Measurements from ENCODE around the gene CAMSAP1.

Gene CAMSAP1

DNA sequence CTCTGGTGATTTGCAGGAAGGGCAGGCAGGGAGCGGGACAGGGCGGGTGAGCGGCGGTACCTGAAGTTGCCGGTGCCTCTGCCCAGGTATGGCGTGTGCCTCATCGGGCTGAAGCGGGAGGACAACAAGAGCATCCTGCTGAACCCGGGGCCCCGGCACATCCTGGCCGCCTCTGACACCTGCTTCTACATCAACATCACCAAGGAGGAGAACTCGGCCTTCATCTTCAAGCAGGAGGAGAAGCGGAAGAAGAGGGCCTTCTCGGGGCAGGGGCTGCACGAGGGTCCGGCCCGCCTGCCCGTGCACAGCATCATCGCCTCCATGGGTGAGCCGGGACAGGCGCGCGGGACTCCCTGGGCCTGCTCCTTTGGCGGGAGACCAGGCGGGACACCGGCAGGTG is 136.6 kb downstream of the CAMSAP1 start:
- TF ChIP-seq, protein P1, sequence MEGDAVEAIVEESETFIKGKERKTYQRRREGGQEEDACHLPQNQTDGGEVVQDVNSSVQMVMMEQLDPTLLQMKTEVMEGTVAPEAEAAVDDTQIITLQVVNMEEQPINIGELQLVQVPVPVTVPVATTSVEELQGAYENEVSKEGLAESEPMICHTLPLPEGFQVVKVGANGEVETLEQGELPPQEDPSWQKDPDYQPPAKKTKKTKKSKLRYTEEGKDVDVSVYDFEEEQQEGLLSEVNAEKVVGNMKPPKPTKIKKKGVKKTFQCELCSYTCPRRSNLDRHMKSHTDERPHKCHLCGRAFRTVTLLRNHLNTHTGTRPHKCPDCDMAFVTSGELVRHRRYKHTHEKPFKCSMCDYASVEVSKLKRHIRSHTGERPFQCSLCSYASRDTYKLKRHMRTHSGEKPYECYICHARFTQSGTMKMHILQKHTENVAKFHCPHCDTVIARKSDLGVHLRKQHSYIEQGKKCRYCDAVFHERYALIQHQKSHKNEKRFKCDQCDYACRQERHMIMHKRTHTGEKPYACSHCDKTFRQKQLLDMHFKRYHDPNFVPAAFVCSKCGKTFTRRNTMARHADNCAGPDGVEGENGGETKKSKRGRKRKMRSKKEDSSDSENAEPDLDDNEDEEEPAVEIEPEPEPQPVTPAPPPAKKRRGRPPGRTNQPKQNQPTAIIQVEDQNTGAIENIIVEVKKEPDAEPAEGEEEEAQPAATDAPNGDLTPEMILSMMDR (IDR thresholded peaks at IDR 0.05; ENCODE audit: low read depth, low read length) = no peak
- DNase-seq (ENCODE audit: extremely low read depth, low read depth) = no peak

GRCh38 chr9:135770203-135770535 is 137.2 kb downstream of the CAMSAP1 start:
- TF ChIP-seq, protein P1 (IDR thresholded peaks at IDR 0.05; ENCODE audit: low read depth, low read length) = no peak
- DNase-seq (ENCODE audit: extremely low read depth, low read depth) = no peak

- TF ChIP-seq, protein P1 (IDR thresholded peaks at IDR 0.05; ENCODE audit: low read depth, low read length) = no peak
- no peak for DNase-seq (ENCODE audit: extremely low read depth, low read depth)
Measured at GRCh38 chr9:135769489-135770202, 137.7 kb downstream of the CAMSAP1 start.

DNA sequence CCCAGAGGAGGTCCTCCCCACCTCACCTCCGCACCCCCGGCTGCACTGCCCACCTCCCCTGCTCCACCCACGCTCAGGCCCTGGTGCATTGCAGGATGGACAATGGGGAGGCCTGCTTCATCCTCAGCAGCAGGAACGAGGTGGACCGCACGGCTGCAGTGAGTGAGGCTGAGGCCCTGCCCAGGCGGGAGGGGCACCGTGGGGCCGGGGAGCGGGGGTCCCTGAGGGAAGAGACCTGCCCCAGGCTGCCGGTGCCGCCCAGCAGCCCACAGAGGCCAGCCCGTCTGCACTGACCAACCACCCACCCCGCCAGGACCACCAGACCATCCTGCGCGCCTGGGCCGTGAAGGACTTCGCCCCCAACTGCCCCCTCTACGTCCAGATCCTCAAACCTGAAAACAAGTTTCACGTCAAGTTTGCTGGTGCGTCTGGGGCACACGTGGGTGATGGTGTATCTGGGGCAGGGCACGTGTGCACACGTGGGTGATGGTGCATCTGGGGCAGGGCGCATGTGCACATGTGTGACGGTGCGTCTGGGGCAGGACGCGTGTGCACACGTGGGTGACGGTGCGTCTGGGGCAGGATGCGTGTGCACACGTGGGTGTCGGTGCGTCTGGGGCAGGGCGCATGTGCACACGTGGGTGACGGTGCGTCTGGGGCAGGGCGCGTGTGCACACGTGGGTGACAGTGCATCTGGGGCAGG is 138.7 kb downstream of the CAMSAP1 start:
- DNase-seq (ENCODE audit: extremely low read depth, low read depth) = no peak
- TF ChIP-seq, protein P1 (IDR thresholded peaks at IDR 0.05; ENCODE audit: low read depth, low read length) = no peak

DNA sequence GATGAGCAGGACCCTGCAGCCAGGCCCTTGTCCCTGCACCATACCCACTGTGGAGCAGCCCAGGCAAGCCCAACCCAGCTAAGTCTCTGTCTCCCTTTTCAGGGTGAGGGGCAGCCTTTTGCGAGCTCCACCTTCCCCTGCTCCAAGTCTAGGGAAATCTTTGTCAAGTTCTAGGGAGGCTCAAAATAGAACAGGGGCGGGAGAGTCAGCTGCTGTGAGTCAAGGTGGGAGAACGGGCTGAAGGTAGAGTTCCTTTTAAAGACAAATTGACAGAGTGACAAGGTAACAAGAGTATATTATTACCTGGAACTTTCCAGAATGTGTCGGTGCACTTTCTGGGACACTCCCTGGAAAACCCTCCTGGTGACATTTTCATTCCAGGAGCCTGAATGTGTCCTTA is 140.6 kb downstream of the CAMSAP1 start:
- TF ChIP-seq, protein P1 (IDR thresholded peaks at IDR 0.05; ENCODE audit: low read depth, low read length) = no peak
- no peak for DNase-seq (ENCODE audit: extremely low read depth, low read depth)

DNA sequence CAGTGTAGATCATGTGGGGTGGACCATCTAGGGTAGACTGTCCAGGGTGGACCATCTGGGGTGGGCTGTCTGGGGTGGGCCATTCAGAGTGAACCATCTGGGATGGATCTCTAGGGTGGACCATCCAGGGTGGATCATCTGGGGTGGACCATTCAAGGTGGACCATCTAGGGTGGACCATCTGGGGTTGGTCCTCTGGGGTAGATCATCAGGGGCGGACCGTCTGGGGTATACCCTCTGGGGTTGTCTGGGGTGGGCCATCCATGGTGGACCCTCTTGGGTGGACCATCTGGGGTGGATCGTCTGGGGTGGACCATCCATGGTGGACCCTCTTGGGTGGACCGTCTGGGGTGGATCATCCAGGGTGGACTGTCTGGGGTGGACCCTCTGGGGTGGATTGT is 141.1 kb downstream of the CAMSAP1 start:
- no peak for DNase-seq (ENCODE audit: extremely low read depth, low read depth)
- TF ChIP-seq, protein P1 (IDR thresholded peaks at IDR 0.05; ENCODE audit: low read depth, low read length) = no peak

DNA sequence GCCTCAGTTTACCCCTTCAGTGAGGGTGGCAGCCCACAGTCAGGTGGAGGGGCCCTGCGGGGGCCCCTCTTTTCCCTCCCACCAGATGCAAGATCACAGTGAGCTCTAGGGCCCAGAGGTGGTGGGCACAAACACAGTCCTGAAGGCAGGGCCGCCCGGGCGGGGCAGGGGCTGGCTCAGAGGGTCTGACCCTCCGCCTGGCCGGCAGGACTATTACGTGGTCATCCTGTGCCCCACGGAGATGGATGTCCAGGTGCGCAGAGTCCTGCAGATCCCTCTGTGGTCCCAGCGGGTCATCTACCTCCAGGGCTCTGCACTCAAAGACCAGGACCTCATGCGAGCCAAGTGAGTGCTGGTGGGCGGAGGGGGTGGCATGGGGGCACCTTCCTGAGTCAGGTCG is 141.9 kb downstream of the CAMSAP1 start:
- TF ChIP-seq, protein P1 (IDR thresholded peaks at IDR 0.05; ENCODE audit: low read depth, low read length) = no peak
- DNase-seq (ENCODE audit: extremely low read depth, low read depth) = no peak

Data from AG09319 (cell line).